Osteocyte (in vitro differentiated cells): ENCODE data around the gene CTSC. TPM values are rescaled to one million over a fixed set of nuclear protein-coding genes. Genes with fewer than 3 reads are reported as not detected.

Source experiments
- DNase-seq: peaks from one replicate; pipeline ENCODE4 v3.0.0; 2021; ENCODE audit warnings: mixed read lengths; ENCODE audit not compliant: unreplicated experiment; ENCODE audit errors: extremely low spot score
- H3K27ac Mint-ChIP-seq: one replicate; pipeline ENCODE4 v1.8.0; 2021; ENCODE audit warnings: mild to moderate bottlenecking, mixed read lengths; ENCODE audit not compliant: unreplicated experiment
- H3K27me3 Mint-ChIP-seq: one replicate; pipeline ENCODE4 v1.8.0; 2021; ENCODE audit warnings: mixed read lengths; ENCODE audit not compliant: unreplicated experiment
- H3K36me3 Mint-ChIP-seq: one replicate; pipeline ENCODE4 v1.8.0; 2021; ENCODE audit warnings: mixed read lengths; ENCODE audit not compliant: unreplicated experiment
- H3K4me1 Mint-ChIP-seq: one replicate; pipeline ENCODE4 v1.8.0; 2021; ENCODE audit warnings: mixed read lengths; ENCODE audit not compliant: unreplicated experiment
- H3K4me3 Mint-ChIP-seq: one replicate; pipeline ENCODE4 v1.8.0; 2021; ENCODE audit warnings: mild to moderate bottlenecking, moderate library complexity, mixed read lengths; ENCODE audit not compliant: unreplicated experiment
- H3K9me3 Mint-ChIP-seq: one replicate; pipeline ENCODE4 v1.8.0; 2021; ENCODE audit warnings: mixed read lengths; ENCODE audit not compliant: unreplicated experiment
- CTCF ChIP-seq: fragments of 200-600 bp; sonication (generic); IDR thresholded peaks from 2 replicates; pipeline ENCODE4 v1.5.0; 2021; ENCODE audit warnings: antibody characterized with exemption, mild to moderate bottlenecking, moderate library complexity
- total RNA-seq: library from RNA; stranded (reverse); gene quantifications from 2 replicates; pipeline ENCODE4 v1.2.1, GENCODE V29; 2021

CTSC gene
- total RNA-seq, 1 donor from 2014 or later, result 1.3 TPM

DNA sequence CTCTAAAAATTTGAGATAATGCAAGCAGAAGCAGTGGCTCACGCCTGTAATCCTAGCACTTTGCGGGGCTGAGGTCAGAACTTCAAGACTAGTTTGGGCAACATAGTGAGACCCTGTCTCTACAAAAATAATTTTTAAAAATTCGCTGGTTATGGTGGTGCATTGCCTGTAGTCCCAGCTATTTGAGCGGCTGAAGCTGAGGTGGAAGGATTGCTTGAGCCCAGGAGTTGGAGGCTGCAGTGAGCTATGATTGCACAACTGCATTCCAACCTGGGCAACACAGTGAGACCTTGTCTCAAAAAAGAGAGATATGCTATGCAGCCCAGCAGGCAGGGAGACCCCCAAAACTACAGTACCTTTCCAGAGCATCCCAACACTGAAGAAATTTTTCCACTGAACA lies 2.3 kb downstream of the CTSC start:
- TF ChIP-seq CTCF, result no peak
- Mint-ChIP-seq H3K4me1 (peaks cover 11% of the 10 kb centered on the region), H3K27ac (no peak overlapping the region), H3K9me3 (no peaks in the 10 kb centered on the region), H3K4me3 (no peak overlapping the region), H3K27me3 (peaks cover 33% of the 10 kb centered on the region), H3K36me3 (peaks cover 1% of the 10 kb centered on the region)
- no peak for DNase-seq

- Mint-ChIP-seq H3K4me1 (peaks cover 11% of the 10 kb centered on the region), H3K36me3 (peaks cover 1% of the 10 kb centered on the region), H3K9me3 (no peaks in the 10 kb centered on the region), H3K27me3 (peaks cover 25% of the 10 kb centered on the region), H3K4me3 (no peak overlapping the region), H3K27ac (no peak overlapping the region)
- TF ChIP-seq CTCF, result no peak
- DNase-seq, result no peak
These were observed 3.7 kb downstream of the CTSC start for GRCh38 chr11:88333862-88334261.

GRCh38 chr11:88332851-88333250 lies 4.7 kb downstream of the CTSC start:
- Mint-ChIP-seq H3K36me3 (peaks cover 1% of the 10 kb centered on the region), H3K27ac (no peak overlapping the region), H3K27me3 (peaks cover 14% of the 10 kb centered on the region), H3K9me3 (no peaks in the 10 kb centered on the region), H3K4me3 (no peak overlapping the region), H3K4me1 (peaks cover 5% of the 10 kb centered on the region)
- no peak for TF ChIP-seq CTCF
- DNase-seq, result no peak

- peaks cover 7% of the 10 kb centered on the region for H3K27me3 Mint-ChIP-seq
- peaks cover 1% of the 10 kb centered on the region for H3K36me3 Mint-ChIP-seq
- H3K9me3 Mint-ChIP-seq, result no peaks in the 10 kb centered on the region
- H3K4me1 Mint-ChIP-seq, result no peaks in the 10 kb centered on the region
- no peak overlapping the region for H3K27ac Mint-ChIP-seq
- DNase-seq, result no peak
- no peak for TF ChIP-seq CTCF
- H3K4me3 Mint-ChIP-seq, result no peak overlapping the region
These were observed 6.6 kb downstream of the CTSC start for GRCh38 chr11:88330826-88331428.

- no peak overlapping the region for H3K4me3 Mint-ChIP-seq
- H3K27me3 Mint-ChIP-seq, result peaks cover 2% of the 10 kb centered on the region
- H3K4me1 Mint-ChIP-seq, result no peaks in the 10 kb centered on the region
- TF ChIP-seq CTCF, result no peak
- no peaks in the 10 kb centered on the region for H3K9me3 Mint-ChIP-seq
- H3K27ac Mint-ChIP-seq, result no peak overlapping the region
- no peak for DNase-seq
- no peaks in the 10 kb centered on the region for H3K36me3 Mint-ChIP-seq
These were observed 7.8 kb downstream of the CTSC start for GRCh38 chr11:88329563-88330250.
